Raji (cell line): ENCODE data around the gene COPS9.

Experiments
- POLR2A ChIP-seq: IDR thresholded peaks from 2 replicates; pipeline ENCODE4 v1.6.1; 2011; ENCODE audit warnings: low read depth, low read length, control low read depth; ENCODE audit not compliant: insufficient read depth

Gene COPS9

DNA sequence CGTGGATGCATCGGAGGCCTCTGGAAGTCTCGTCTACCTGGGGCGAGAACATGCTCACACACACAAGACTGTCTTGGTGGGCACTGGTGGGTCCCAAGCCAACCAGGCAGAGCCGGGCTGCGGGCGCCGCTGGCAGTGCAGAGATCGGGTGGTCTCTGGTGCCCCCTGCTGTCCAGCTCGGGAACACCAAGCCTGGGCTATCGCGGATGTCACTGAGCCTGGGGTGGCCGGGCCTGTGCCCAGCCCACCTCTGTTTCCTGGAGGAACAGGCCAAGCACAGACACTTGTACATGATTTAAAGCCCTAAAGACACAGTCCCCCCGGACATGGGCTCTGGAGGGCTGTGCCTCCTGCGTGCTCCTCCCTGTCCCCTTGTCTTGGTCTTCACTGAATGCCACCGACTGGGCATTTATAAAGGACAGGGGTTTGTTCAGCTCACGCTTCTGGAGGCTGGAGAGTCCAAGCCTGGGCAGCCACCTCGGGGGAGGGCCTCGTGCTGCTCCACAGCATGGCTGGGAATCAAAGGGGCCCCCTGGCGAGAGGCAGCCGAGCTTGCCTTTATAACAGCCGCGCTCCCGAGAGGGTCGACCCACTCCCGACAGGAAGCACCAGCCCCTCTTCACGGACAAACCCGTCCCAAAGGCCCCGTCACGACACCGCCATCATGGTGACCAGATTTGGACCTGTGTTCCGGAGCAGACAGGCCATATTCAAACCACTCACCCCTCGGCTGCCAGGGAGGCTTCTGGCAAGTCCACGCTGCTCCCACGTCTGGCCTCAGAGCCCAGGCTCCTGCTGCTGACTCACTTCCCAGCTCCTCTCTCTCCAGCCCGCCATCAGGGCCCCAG lies 7.9 kb upstream of the COPS9 start:
- no peak for TF ChIP-seq POLR2A

DNA sequence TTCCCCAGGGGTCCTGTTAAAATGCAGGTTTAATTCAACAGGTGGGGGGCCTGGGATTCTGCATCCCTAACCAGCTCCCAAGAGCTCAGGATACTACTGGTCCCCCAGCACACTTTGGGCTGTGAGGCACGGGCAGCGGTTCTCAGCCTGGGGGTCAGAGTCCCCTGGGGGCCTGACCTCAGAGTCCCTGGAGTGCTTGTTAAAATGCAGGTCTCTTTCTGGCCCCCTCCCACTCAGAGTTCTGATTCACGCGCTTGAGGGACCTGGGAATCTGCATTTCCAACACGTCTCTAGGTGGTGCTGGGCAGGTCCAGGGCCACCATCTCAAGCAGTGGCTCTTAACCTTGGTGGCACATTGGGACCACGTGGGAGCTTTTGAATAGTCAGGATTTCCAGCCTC lies 7.2 kb upstream of the COPS9 start:
- TF ChIP-seq POLR2A: no peak

DNA sequence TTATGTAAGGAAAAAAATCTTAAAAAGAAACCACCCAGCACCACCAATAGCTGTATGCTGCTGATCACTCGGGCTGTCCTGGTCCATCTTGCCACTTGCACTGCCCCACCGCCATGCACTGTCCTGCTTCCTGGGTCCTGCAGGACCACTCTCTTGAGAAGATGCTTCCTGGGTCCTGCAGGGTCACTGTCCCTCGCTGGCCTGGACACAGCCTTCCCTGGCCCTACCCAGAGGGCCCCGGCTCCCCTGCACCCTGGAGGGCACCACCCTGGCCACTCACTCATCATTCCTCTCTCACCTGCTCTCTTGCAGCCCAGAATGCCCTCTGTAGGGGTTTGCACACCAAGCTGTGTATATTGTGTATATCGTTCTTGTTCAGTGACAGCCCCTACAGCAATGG lies 6.8 kb upstream of the COPS9 start:
- TF ChIP-seq POLR2A: no peak

DNA sequence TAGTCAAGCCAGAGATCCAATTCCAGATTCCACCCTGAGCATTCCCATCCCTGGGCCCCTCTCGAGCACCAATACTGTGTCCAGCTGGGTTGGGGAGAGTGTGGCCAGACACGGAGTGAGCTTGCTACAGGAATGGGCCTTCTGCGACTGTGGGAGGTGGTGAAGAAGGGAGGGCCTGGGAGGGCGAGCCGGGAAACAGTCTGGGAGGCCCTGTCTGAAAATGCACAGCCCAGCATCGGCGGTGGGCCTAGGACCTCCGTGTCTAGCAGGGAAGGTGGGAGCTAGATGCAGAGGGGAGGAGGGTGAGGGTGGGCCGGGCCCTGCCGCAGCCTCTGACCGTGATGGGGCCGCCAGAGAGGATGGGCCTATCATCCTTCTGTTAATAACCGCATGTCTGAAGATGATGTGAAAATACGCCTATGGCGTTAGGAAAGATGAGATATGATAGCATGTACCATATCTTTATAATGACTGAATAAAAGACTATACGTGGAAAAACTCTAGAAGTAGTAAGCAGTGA lies 6.2 kb upstream of the COPS9 start:
- TF ChIP-seq POLR2A: no peak

DNA sequence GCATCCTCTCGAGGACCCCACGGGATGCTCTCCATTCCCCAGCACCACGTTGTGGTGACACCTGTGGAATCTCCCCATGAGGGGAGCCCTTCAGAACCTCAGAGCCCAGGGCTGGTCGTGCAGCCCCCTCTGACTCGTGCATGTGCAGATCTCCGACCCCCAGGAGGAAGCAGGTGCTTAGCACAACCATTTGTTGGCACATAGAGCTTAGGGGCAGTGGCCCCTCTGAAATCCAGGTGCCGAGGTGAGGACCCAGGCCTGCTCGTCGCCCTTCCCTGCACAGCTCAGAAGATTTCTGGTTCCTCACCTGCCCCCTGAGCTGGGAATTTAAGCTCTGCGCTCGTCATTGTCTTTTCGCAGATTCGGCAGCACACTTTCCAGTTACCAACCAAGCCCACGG lies 5.6 kb upstream of the COPS9 start:
- TF ChIP-seq POLR2A: no peak

DNA sequence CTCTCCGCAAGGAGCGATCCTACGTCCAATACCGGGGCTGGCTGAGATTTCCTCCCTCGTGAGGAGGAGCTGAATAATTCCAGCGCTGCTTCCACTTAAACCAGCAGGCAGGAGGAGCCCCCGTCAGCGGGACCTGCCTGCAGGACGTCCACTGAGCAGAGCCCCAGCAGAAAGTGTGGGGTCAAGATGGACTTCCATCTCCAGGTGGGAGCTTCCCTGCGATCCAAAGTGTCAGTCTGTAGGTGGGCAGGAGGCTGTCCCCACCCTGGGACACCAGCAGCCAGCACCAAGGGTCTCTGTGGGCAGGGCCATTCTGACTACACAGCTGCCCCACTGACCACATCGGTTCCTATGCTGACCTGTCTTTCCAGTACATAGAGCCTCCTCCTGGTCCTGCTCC lies 4.8 kb upstream of the COPS9 start:
- TF ChIP-seq POLR2A: no peak

DNA sequence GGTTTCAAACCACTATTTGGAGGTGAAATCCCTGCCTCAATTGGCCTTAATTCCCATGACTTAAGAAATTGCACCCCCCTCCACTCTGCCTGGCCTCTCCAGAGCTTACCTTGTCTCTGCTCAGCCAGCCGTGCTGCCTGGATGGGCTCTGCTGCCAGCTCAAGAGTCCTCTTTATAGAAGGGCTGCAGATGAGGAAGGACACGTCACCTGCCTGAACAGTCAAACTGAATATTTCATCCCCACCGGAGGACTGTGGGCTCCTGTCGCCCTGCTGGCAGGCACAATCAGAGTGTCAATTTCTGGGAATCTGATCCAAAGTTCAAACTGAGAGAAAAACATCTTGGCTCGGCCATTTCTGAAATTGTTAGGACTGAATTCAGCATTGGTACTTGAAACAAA lies 4.4 kb upstream of the COPS9 start, which contains the start of gene OTOS:
TSS of gene OTOS (minus strand) at position 148 of the 400 bp plus-strand sequence. CDS start 332 bp downstream, outside the sequence.
- no peak for TF ChIP-seq POLR2A

DNA sequence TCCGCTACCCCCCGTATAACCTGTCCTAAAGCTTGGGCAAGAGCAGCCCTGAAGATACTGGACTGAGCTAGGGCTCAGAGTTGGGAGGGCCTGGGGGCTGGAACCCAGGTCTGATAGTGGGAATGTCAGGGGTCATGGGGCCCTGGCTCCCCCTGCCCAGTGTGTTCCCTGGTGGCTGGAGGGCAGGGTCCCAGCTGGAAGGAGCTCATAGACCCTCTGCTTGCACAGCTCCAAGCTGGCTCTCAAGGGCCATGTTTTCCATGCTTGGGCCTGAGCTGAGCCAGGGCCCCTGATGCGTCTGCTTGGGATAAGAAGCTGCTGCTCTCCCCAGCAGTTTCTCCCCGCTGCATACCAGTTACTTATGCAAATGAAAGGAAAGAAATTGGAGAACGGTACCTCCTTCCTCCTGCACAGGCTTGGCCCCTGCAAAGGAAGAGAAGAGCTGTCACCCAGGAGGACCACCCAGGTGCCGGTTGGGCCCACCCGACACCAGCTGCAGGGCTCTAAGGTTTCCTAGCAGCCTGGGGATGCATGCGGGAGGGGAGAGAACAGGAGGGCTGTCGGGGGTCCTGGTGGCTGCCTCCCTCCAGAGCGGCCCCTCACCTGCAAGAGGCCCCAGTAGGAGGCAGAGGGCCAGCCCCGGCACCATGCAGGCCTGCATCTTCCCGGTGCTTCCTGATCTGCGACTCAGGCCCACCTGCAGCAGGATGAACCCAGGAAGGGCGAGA lies 3.7 kb upstream of the COPS9 start:
- no peak for TF ChIP-seq POLR2A

DNA sequence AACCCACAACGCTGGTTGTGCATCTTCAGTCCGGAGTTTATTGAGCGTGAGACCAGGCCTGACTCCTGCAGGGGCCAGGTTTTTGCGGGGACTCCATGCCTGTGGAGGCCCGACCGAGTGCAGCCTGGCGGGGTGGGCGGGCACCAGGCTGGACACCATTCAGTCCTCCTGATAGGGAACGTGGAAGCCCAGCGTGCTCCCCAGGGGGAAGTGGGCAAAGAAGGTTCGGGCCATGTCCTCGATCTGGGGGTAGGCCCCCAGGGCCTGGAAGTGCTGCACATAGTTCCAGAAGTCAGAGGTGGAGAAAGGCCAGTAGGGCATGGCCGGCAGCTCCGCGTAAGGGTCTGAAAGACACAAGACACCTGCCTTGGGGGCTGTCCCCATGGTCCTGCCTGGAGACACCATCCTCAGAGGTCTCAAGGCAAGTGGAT lies 2.9 kb upstream of the COPS9 start:
- TF ChIP-seq POLR2A: no peak

DNA sequence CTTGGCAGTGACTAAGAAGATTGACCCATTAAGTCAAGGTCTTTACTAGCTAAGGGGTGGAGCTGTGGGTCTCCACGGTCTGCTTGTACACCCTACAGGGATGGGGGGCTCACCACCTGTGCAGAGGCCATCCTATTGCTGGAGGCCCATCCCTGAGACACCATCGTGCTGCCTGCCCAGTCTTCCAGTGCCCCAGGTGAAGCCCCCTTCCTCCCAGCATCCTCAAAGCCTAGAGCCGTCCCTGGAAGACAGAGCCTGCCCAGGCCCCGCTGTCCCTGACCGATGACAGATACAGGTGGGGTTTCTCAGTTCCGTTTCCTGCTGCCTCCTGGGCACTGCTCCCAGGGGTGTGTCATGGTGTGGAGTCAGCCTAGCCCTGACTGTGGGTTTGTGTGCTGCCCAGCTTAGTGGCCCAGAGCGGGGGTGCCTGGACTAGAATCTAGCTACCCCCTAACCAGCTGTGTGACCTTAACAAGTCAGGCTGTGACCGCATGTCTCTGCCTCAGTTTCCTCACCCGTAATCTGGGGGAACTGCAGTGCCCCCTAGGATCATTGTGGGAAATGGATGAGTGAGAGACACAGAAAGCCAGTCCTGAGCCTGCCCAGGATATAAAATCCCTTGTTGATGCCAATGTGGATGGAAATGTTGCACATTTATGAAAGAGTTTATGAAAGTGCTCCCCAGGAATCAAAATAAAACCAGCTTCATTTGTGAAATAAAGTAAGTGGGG lies 2.3 kb upstream of the COPS9 start:
- TF ChIP-seq POLR2A: no peak

DNA sequence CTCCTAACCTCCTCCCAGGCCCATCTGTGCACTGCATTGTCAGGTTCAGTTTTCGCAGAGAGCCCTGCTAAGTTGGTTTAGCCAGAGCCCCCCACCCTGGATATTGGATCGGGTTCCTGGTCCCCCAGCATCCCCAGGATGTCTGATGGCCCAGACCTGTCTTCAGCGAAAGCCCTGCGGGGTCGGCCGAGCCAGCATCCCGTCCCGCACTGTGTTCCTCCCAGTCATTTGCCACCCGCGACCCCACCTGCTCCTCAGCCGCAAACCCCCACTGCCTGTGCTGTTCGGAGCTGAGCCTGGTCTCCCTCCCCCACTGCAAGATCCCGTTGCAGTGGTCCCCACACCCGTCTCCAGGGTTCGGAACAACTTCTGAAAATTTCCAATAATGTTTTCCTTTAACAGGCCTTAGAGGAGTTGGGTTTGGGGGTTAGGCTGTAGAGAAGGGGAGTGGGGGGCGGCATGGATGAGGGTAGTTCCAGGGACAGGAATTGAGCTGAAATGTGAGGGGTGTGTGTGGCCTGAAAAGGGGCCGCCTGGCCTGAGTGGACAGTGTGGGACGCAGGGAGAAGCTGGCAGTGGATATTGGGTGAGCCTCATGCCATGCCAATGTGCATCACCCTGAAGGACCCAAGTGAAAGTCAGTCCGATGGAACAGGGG lies 1.6 kb upstream of the COPS9 start:
- TF ChIP-seq POLR2A: no peak

DNA sequence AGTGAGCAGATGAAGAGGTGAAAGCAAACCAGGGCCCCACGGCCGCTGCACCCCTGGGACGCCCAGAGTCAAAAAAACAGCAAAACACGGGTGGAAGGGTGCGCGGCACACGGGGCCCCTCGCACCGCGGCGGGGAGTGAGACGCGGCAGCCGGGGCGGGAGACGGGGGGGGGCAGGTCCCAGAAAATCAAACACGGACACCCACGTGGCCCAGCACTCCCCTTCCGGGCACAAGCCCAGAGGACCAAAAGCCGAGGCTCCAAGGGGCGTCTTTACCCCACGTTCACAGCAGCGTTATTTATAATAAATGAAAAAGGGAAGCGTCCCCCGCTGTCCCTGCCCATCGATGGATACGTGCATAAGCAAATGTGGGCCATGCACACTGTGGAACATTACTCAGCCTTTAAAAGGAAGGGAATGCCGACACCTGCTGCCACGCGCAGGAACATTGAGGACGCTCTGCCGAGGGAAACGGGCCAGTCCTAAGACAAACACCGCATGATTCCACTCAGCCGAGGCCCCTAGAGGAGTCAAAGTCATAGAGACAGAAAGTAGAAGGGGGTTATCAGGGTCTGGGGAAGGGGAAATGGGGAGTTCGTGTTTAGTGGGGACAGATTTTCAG lies 677 bp upstream of the COPS9 start:
- TF ChIP-seq POLR2A: no peak

DNA sequence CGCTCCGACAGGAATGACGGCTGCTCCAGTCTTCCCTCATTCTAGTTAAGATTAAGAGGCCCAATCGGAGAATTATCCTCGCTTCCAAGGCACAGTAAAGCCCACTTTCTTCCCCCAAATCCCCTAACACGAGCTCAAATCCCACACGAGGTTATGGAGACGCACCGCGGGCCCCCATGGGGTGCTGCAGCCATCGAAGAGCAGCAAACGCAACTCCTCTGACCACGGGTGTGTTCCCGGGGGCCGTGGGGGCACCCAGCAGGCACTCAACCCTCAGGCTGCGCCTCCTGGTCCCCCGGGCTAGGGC lies 446 bp downstream of the COPS9 start:
- TF ChIP-seq POLR2A: no peak

DNA sequence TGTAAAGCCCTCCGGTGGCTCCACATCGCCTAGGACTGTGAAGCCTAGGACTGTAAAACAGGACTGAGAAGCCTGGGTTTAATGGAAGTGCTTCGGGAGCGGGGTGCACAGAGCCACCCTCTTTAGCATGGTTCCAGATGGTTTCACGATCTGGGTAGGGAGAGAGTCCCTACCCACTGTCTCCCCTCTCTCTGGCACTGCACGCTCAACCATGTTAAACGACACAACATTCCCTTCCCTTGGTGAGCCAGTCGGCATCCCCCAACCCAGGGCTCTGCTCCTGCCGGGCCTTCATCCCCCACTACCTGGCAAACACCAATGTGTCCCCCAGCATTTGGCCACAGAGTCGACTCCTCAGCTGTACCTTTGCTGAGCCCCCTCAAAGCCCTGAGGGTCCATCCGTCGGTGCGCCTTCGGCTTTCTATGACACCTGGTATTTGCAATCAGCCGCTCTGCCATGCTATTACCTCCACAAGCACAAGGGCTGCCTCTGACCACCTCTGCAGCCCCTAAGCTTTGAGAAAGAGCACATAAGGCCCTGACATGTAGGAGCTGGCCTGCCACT lies 1.1 kb downstream of the COPS9 start:
- no peak for TF ChIP-seq POLR2A
